ENCODE measurements around the gene NR1H4. TPM values are rescaled to one million over a fixed set of nuclear protein-coding genes. Genes with fewer than 3 reads are reported as not detected.

NR1H4 gene
- total and polyA plus RNA-seq, 2 of the 13 experiments (the other 11 are each of a cell fraction or from before 2014, with no cell fraction given): 27.3 to 114 TPM

DNA sequence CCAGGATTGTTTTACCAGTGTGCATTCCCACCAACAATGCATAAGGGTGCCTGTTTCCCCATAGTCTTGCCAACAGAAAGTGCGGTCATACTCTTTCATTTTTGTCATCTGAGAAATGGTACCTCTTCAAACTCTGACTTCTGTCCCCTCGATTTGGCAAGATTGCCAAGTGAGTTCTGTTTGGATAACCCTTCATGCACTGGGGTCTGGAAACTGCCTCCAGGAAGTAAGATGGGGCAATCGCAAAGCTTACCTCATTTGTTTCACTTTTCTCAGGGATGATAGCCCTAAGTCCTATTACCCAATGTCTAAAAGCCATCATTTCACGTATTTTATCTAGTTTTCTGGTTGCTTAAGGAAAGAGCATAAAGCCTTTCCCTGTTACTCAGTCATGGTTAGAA, 28.6 kb upstream of the NR1H4 start (continued):
- TF ChIP-seq, protein P1, sequence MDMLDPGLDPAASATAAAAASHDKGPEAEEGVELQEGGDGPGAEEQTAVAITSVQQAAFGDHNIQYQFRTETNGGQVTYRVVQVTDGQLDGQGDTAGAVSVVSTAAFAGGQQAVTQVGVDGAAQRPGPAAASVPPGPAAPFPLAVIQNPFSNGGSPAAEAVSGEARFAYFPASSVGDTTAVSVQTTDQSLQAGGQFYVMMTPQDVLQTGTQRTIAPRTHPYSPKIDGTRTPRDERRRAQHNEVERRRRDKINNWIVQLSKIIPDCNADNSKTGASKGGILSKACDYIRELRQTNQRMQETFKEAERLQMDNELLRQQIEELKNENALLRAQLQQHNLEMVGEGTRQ (IDR thresholded peaks at IDR 0.05; ENCODE audit: low read depth, low read length): no peak
- TF ChIP-seq, protein P1 (CRISPR knock-in tag; IDR thresholded peaks at IDR 0.05; ENCODE audit: borderline replicate concordance): no peak
- TF ChIP-seq, protein P2, sequence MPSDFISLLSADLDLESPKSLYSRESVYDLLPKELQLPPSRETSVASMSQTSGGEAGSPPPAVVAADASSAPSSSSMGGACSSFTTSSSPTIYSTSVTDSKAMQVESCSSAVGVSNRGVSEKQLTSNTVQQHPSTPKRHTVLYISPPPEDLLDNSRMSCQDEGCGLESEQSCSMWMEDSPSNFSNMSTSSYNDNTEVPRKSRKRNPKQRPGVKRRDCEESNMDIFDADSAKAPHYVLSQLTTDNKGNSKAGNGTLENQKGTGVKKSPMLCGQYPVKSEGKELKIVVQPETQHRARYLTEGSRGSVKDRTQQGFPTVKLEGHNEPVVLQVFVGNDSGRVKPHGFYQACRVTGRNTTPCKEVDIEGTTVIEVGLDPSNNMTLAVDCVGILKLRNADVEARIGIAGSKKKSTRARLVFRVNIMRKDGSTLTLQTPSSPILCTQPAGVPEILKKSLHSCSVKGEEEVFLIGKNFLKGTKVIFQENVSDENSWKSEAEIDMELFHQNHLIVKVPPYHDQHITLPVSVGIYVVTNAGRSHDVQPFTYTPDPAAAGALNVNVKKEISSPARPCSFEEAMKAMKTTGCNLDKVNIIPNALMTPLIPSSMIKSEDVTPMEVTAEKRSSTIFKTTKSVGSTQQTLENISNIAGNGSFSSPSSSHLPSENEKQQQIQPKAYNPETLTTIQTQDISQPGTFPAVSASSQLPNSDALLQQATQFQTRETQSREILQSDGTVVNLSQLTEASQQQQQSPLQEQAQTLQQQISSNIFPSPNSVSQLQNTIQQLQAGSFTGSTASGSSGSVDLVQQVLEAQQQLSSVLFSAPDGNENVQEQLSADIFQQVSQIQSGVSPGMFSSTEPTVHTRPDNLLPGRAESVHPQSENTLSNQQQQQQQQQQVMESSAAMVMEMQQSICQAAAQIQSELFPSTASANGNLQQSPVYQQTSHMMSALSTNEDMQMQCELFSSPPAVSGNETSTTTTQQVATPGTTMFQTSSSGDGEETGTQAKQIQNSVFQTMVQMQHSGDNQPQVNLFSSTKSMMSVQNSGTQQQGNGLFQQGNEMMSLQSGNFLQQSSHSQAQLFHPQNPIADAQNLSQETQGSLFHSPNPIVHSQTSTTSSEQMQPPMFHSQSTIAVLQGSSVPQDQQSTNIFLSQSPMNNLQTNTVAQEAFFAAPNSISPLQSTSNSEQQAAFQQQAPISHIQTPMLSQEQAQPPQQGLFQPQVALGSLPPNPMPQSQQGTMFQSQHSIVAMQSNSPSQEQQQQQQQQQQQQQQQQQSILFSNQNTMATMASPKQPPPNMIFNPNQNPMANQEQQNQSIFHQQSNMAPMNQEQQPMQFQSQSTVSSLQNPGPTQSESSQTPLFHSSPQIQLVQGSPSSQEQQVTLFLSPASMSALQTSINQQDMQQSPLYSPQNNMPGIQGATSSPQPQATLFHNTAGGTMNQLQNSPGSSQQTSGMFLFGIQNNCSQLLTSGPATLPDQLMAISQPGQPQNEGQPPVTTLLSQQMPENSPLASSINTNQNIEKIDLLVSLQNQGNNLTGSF (CRISPR knock-in tag; IDR thresholded peaks at IDR 0.05): no peak
- TF ChIP-seq RORA (CRISPR knock-in tag; IDR thresholded peaks at IDR 0.05) (no peak), TAF1 (CRISPR knock-in tag; IDR thresholded peaks at IDR 0.05) (no peak), HDAC2 (CRISPR knock-in tag; IDR thresholded peaks at IDR 0.05) (peak; percentile 66), MIER3 (CRISPR knock-in tag; IDR thresholded peaks at IDR 0.05; ENCODE audit: borderline replicate concordance) (peak; percentile 34; the same call in 1 of the 2 replicates), ZNF33A (CRISPR knock-in tag; IDR thresholded peaks at IDR 0.05; ENCODE audit: borderline replicate concordance) (no peak), ZNF101 (CRISPR knock-in tag; IDR thresholded peaks at IDR 0.05; ENCODE audit: borderline replicate concordance, low read depth) (no peak), TGIF2 (CRISPR knock-in tag; IDR thresholded peaks at IDR 0.05) (no peak), ZBTB38 (CRISPR knock-in tag; IDR thresholded peaks at IDR 0.05) (no peak), ZNF552 (CRISPR knock-in tag; IDR thresholded peaks at IDR 0.05; ENCODE audit: borderline replicate concordance) (no peak), KLF16 (CRISPR knock-in tag; IDR thresholded peaks at IDR 0.05) (peak in 1 of 2 experiments; percentile 49; a peak in 1 of 4 replicates), FOXA1 (IDR thresholded peaks at IDR 0.05) (no peak), FOXA1 (CRISPR knock-in tag; IDR thresholded peaks at IDR 0.05) (peak; percentile 61), ZC3H13 (CRISPR knock-in tag; IDR thresholded peaks at IDR 0.05) (no peak), ZNF256 (CRISPR knock-in tag; conservative IDR thresholded peaks at IDR 0.05) (no peak)
- TF ChIP-seq, protein P3, sequence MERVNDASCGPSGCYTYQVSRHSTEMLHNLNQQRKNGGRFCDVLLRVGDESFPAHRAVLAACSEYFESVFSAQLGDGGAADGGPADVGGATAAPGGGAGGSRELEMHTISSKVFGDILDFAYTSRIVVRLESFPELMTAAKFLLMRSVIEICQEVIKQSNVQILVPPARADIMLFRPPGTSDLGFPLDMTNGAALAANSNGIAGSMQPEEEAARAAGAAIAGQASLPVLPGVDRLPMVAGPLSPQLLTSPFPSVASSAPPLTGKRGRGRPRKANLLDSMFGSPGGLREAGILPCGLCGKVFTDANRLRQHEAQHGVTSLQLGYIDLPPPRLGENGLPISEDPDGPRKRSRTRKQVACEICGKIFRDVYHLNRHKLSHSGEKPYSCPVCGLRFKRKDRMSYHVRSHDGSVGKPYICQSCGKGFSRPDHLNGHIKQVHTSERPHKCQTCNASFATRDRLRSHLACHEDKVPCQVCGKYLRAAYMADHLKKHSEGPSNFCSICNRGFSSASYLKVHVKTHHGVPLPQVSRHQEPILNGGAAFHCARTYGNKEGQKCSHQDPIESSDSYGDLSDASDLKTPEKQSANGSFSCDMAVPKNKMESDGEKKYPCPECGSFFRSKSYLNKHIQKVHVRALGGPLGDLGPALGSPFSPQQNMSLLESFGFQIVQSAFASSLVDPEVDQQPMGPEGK (CRISPR knock-in tag; IDR thresholded peaks at IDR 0.05): peak; percentile 56
- TF ChIP-seq, protein P4, sequence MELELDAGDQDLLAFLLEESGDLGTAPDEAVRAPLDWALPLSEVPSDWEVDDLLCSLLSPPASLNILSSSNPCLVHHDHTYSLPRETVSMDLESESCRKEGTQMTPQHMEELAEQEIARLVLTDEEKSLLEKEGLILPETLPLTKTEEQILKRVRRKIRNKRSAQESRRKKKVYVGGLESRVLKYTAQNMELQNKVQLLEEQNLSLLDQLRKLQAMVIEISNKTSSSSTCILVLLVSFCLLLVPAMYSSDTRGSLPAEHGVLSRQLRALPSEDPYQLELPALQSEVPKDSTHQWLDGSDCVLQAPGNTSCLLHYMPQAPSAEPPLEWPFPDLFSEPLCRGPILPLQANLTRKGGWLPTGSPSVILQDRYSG (CRISPR knock-in tag; IDR thresholded peaks at IDR 0.05): no peak
- TF ChIP-seq, protein P5, sequence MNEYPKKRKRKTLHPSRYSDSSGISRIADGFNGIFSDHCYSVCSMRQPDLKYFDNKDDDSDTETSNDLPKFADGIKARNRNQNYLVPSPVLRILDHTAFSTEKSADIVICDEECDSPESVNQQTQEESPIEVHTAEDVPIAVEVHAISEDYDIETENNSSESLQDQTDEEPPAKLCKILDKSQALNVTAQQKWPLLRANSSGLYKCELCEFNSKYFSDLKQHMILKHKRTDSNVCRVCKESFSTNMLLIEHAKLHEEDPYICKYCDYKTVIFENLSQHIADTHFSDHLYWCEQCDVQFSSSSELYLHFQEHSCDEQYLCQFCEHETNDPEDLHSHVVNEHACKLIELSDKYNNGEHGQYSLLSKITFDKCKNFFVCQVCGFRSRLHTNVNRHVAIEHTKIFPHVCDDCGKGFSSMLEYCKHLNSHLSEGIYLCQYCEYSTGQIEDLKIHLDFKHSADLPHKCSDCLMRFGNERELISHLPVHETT (CRISPR knock-in tag; conservative IDR thresholded peaks at IDR 0.05): no peak
